22Rv1 (cell line): ENCODE measurements around the gene LCP2.

Experiments used
- CTCF ChIP-seq: fragments of 450-650 bp; IDR thresholded peaks from 2 replicates; pipeline ENCODE4 v1.5.1; 2017; ENCODE audit warnings: mild to moderate bottlenecking
- ZFX ChIP-seq: fragments of 450-650 bp; IDR thresholded peaks from 2 replicates; pipeline ENCODE4 v1.6.1; 2017; ENCODE audit warnings: antibody characterized with exemption, borderline replicate concordance

- TF ChIP-seq CTCF (no peak), ZFX (no peak)
These were observed 4.5 kb upstream of the LCP2 start for GRCh38 chr5:170301981-170302652.
